Endothelial cell of umbilical vein (primary cell): Measurements from ENCODE around the gene PLBD2. TPM values are rescaled to one million over a fixed set of nuclear protein-coding genes. Genes with fewer than 3 reads are reported as not detected.

Experiments
- BruUV-seq: library from RNA; stranded (reverse); fragments of 400-500 nt; replicated peaks from 2 replicates; lab custom pipeline; 2021; lab: Mats Ljungman, UMichigan
- CTCF ChIA-PET: fragments of 300-600, 350-600 bp; sonication (Branson Sonifier 250); formaldehyde crosslinking; loops from one replicate; lab custom pipeline; 2021; ENCODE audit warnings: antibody characterized with exemption, inconsistent platforms; lab: Charles Lee
- POLR2A ChIA-PET: fragments of 300-600, 350-600 bp; sonication (Branson Sonifier 250); formaldehyde crosslinking; loops from one replicate; lab custom pipeline; 2021; ENCODE audit warnings: antibody characterized with exemption, inconsistent platforms; lab: Charles Lee
- DNase-seq: peaks from one replicate; pipeline ENCODE4 v3.0.0-alpha.2; 2011; ENCODE audit warnings: low read depth, low spot score
- FAIRE-seq: peaks from 2 replicates; lab custom pipeline; 2011; peaks lifted over from hg19 to GRCh38; lab: Jason Lieb, UNC
- H2AFZ ChIP-seq: 2 replicates; pipeline ENCODE4 v1.6.0; 2012; ENCODE audit warnings: low read depth, low read length, control low read depth, inconsistent platforms
- H3K27ac ChIP-seq: 2 replicates; pipeline ENCODE4 v1.5.1; 2011; ENCODE audit warnings: low read depth, mild to moderate bottlenecking, control low read depth, low read length, moderate library complexity; ENCODE audit not compliant: insufficient read depth
- H3K27me3 ChIP-seq, 2 experiments: 2 replicates each; pipeline versions ENCODE4 v1.6.0 to v1.6.1; 2011; ENCODE audit warnings: low read length in 2 of 2, mixed read lengths in 1 of 2; ENCODE audit not compliant: control insufficient read depth in 2 of 2, insufficient read depth in 2 of 2
- H3K36me3 ChIP-seq, 2 experiments: 2 replicates in 1 of 2; 3 replicates in 1 of 2; pipeline ENCODE4 v1.5.1; 2011; ENCODE audit warnings: low read length in 2 of 2, mild to moderate bottlenecking in 1 of 2, moderate library complexity in 1 of 2; ENCODE audit not compliant: control insufficient read depth in 2 of 2, insufficient read depth in 2 of 2; ENCODE audit errors: extremely low read depth in 1 of 2
- H3K4me1 ChIP-seq: 3 replicates; pipeline ENCODE4 v1.5.1; 2011; ENCODE audit warnings: mild to moderate bottlenecking, low read length; ENCODE audit not compliant: control insufficient read depth, insufficient read depth; ENCODE audit errors: extremely low read depth
- H3K4me2 ChIP-seq: 2 replicates; pipeline ENCODE4 v1.6.1; 2011; ENCODE audit warnings: low read length, control low read depth, mixed read lengths; ENCODE audit not compliant: insufficient read depth
- H3K4me3 ChIP-seq, 3 experiments: fragments of 200-600 bp in 1 of 3; sonication (generic), shearing (Covaris generic) in 1 of 3; replicated peaks in 1 of 3; 2 replicates each; pipeline ENCODE4 v1.5.1; 2011 to 2016; ENCODE audit warnings: control low read depth in 3 of 3, low read length in 3 of 3, mild to moderate bottlenecking in 2 of 3, inconsistent platforms in 1 of 3, low read depth in 1 of 3, moderate library complexity in 1 of 3; ENCODE audit not compliant: insufficient read depth in 1 of 3
- H3K79me2 ChIP-seq: 2 replicates; pipeline ENCODE4 v1.6.0; 2012; ENCODE audit warnings: low read length, inconsistent platforms; ENCODE audit not compliant: control insufficient read depth, insufficient read depth
- H3K9ac ChIP-seq: replicated peaks from 2 replicates; pipeline ENCODE3; 2011; ENCODE audit warnings: low read length, control low read depth; ENCODE audit not compliant: insufficient read depth; ENCODE audit errors: extremely low read depth
- H3K9me1 ChIP-seq: replicated peaks from 3 replicates; pipeline ENCODE4 v1.6.0; 2011; ENCODE audit warnings: mild to moderate bottlenecking, low read length; ENCODE audit not compliant: control insufficient read depth, insufficient read depth; ENCODE audit errors: extremely low read depth
- H3K9me3 ChIP-seq: replicated peaks from 2 replicates; pipeline ENCODE4 v1.5.1; 2012; ENCODE audit warnings: low read length, inconsistent platforms; ENCODE audit not compliant: control insufficient read depth, insufficient read depth
- H4K20me1 ChIP-seq: replicated peaks from 2 replicates; pipeline ENCODE3; 2011; ENCODE audit warnings: mild to moderate bottlenecking, low read length; ENCODE audit not compliant: control insufficient read depth, insufficient read depth; ENCODE audit errors: extremely low read depth
- CTCF ChIP-seq, 2 donors: IDR thresholded peaks; 1 replicate in 1 of 2; 2 replicates in 1 of 2; pipeline ENCODE4 v1.5.1; 2011; ENCODE audit warnings: low read length in 2 of 2, mild to moderate bottlenecking in 2 of 2, moderate library complexity in 2 of 2, control low read depth in 1 of 2, inconsistent platforms in 1 of 2, low read depth in 1 of 2; ENCODE audit not compliant: insufficient read depth in 1 of 2; ENCODE audit errors: extremely low read depth in 1 of 2
- JUN ChIP-seq: IDR thresholded peaks from 2 replicates; pipeline ENCODE4 v1.6.1; 2011; ENCODE audit warnings: borderline replicate concordance, low read depth; ENCODE audit not compliant: insufficient read length, insufficient read depth
- dilution Hi-C: fragments of 300-500 bp; cut with MboI; formaldehyde crosslinking; loops from one replicate; pipeline ENCODE4 v1.15.0; 2019; ENCODE audit warnings: low sequenced_read_pairs; ENCODE audit not compliant: extremely low pct_ligation_motif_present
- intact Hi-C: fragments of 100-400 bp; cut with micrococcal nuclease; formaldehyde crosslinking; loops from one replicate; pipeline ENCODE4 v1.10.0; 2022
- polyA plus RNA-seq, 4 experiments: library from polyadenylated mRNA; depleted of rRNA in 3 of 4; stranded (reverse) in 3 of 4; unstranded in 1 of 4; fragments of >200 nt; gene quantifications; 2 replicates each; pipeline versions ENCODE4 v1.2.1 to v1.2.3, GENCODE V29; 2011 to 2012; ENCODE audit warnings: missing spikeins in 1 of 4
- total RNA-seq: library from RNA; stranded (reverse); gene quantifications from 2 replicates; pipeline ENCODE4 v1.2.3, GENCODE V29; 2021

PLBD2 gene
- total and polyA plus RNA-seq, 2 donors (not counting 3 experiments of a cell fraction or from before 2014, with no cell fraction given), result 24.4 to 46.8 TPM

- CTCF ChIA-PET, result interaction anchor here (6.3 kb wide), 1 partner anchor 16 kb away, joined by 42 read pairs; no protein-coding TSS in a partner anchor
- no peak for DNase-seq
These were observed 50.4 kb downstream of the PLBD2 start for GRCh38 chr12:113408756-113409298.

More at GRCh38 chr12:113408756-113409298, 50.4 kb downstream of the PLBD2 start:
- FAIRE-seq, result no peak
- dilution Hi-C loops, result no loop called here
- no TSS peak for BruUV-seq
- H3K79me2 ChIP-seq, result no peaks in the 10 kb centered on the region
- H3K4me2 ChIP-seq, result no peak overlapping the region
- no peak overlapping the region for H3K27ac ChIP-seq
- no peaks in the 10 kb centered on the region for H3K36me3 ChIP-seq
- no peak for TF ChIP-seq CTCF (IDR thresholded peaks at IDR 0.05; ENCODE audit: extremely low read depth in 1 of 2, insufficient read depth in 1 of 2, low read depth in 1 of 2, low read length in 2 of 2)
- TF ChIP-seq JUN, result no peak
- no peak overlapping the region for H3K4me3 ChIP-seq
- intact Hi-C loops, result no loop called here
- H3K9me1 ChIP-seq, result no peaks in the 10 kb centered on the region
- H3K27me3 ChIP-seq, result peaks cover 0 to 3% of the 10 kb centered on the region in 2 experiments
- no peaks in the 10 kb centered on the region for H3K4me1 ChIP-seq
- POLR2A ChIA-PET, result no interaction called here
- no peak overlapping the region for H3K9ac ChIP-seq
- H3K9me3 ChIP-seq, result no peaks in the 10 kb centered on the region
- H4K20me1 ChIP-seq, result no peaks in the 10 kb centered on the region
- no peak overlapping the region for H2AFZ ChIP-seq
